Measurements from ENCODE around the gene C10orf90. TPM values are rescaled to one million over a fixed set of nuclear protein-coding genes. Genes with fewer than 3 reads are reported as not detected.

Gene C10orf90
- total RNA-seq, 1 donor from 2014 or later, result not detected

GRCh38 chr10:126376956-126377355, 293.5 kb downstream of the C10orf90 start:
- Mint-ChIP-seq H3K27me3 (ENCODE audit: unreplicated experiment) (no peaks in the 10 kb centered on the region), H3K36me3 (ENCODE audit: low read depth, unreplicated experiment) (peaks cover 8% of the 10 kb centered on the region), H3K9me3 (ENCODE audit: unreplicated experiment) (no peaks in the 10 kb centered on the region), H3K27ac (ENCODE audit: unreplicated experiment) (no peak overlapping the region), H3K4me1 (ENCODE audit: unreplicated experiment) (no peaks in the 10 kb centered on the region), H3K4me3 (ENCODE audit: unreplicated experiment) (no peak overlapping the region)
- DNase-seq (ENCODE audit: low spot score), result no peak
- TF ChIP-seq, protein P1, sequence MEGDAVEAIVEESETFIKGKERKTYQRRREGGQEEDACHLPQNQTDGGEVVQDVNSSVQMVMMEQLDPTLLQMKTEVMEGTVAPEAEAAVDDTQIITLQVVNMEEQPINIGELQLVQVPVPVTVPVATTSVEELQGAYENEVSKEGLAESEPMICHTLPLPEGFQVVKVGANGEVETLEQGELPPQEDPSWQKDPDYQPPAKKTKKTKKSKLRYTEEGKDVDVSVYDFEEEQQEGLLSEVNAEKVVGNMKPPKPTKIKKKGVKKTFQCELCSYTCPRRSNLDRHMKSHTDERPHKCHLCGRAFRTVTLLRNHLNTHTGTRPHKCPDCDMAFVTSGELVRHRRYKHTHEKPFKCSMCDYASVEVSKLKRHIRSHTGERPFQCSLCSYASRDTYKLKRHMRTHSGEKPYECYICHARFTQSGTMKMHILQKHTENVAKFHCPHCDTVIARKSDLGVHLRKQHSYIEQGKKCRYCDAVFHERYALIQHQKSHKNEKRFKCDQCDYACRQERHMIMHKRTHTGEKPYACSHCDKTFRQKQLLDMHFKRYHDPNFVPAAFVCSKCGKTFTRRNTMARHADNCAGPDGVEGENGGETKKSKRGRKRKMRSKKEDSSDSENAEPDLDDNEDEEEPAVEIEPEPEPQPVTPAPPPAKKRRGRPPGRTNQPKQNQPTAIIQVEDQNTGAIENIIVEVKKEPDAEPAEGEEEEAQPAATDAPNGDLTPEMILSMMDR (IDR thresholded peaks at IDR 0.05; ENCODE audit: unreplicated experiment), result no peak

GRCh38 chr10:126375926-126376554, 294.5 kb downstream of the C10orf90 start:
- no peak overlapping the region for H3K4me3 Mint-ChIP-seq (ENCODE audit: unreplicated experiment)
- TF ChIP-seq, protein P1 (IDR thresholded peaks at IDR 0.05; ENCODE audit: unreplicated experiment), result no peak
- H3K4me1 Mint-ChIP-seq (ENCODE audit: unreplicated experiment), result no peaks in the 10 kb centered on the region
- H3K27me3 Mint-ChIP-seq (ENCODE audit: unreplicated experiment), result no peaks in the 10 kb centered on the region
- no peaks in the 10 kb centered on the region for H3K9me3 Mint-ChIP-seq (ENCODE audit: unreplicated experiment)
- no peak for DNase-seq (ENCODE audit: low spot score)
- H3K27ac Mint-ChIP-seq (ENCODE audit: unreplicated experiment), result no peak overlapping the region
- H3K36me3 Mint-ChIP-seq (ENCODE audit: low read depth, unreplicated experiment), result peaks cover 8% of the 10 kb centered on the region

- Mint-ChIP-seq H3K27ac (ENCODE audit: unreplicated experiment) (no peak overlapping the region), H3K4me1 (ENCODE audit: unreplicated experiment) (no peaks in the 10 kb centered on the region), H3K27me3 (ENCODE audit: unreplicated experiment) (no peaks in the 10 kb centered on the region), H3K4me3 (ENCODE audit: unreplicated experiment) (no peak overlapping the region), H3K36me3 (ENCODE audit: low read depth, unreplicated experiment) (peaks cover 8% of the 10 kb centered on the region), H3K9me3 (ENCODE audit: unreplicated experiment) (no peaks in the 10 kb centered on the region)
- TF ChIP-seq, protein P1 (IDR thresholded peaks at IDR 0.05; ENCODE audit: unreplicated experiment), result no peak
- DNase-seq (ENCODE audit: low spot score), result no peak
Measured at GRCh38 chr10:126375299-126375698, 295.2 kb downstream of the C10orf90 start.

Other genes starting within 250 kb of the C10orf90 start
- gene DOCK1, start 234.7 kb upstream of the C10orf90 start, total RNA-seq (ENCODE audit: unreplicated experiment), result 116 TPM

Data from endothelial cell (in vitro differentiated cells).